A549 treated with GW870086 at 1 μM for 4 hours (cell line): Measurements from ENCODE around the gene SLC38A7. TPM values are rescaled to one million over a fixed set of nuclear protein-coding genes. Genes with fewer than 3 reads are reported as not detected.

Experiments
- total RNA-seq: library from RNA; stranded (reverse); fragments of 200-300 nt; extraction: Qiagen RNA extraction; gene quantifications from 5 replicates; pipeline ENCODE4 v1.2.3, GENCODE V29; 2022; ENCODE audit warnings: low read depth

SLC38A7 gene, protein sequence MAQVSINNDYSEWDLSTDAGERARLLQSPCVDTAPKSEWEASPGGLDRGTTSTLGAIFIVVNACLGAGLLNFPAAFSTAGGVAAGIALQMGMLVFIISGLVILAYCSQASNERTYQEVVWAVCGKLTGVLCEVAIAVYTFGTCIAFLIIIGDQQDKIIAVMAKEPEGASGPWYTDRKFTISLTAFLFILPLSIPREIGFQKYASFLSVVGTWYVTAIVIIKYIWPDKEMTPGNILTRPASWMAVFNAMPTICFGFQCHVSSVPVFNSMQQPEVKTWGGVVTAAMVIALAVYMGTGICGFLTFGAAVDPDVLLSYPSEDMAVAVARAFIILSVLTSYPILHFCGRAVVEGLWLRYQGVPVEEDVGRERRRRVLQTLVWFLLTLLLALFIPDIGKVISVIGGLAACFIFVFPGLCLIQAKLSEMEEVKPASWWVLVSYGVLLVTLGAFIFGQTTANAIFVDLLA
- total RNA-seq = 17.0 to 20.4 TPM (median 17.9 TPM) in 5 replicates

DNA sequence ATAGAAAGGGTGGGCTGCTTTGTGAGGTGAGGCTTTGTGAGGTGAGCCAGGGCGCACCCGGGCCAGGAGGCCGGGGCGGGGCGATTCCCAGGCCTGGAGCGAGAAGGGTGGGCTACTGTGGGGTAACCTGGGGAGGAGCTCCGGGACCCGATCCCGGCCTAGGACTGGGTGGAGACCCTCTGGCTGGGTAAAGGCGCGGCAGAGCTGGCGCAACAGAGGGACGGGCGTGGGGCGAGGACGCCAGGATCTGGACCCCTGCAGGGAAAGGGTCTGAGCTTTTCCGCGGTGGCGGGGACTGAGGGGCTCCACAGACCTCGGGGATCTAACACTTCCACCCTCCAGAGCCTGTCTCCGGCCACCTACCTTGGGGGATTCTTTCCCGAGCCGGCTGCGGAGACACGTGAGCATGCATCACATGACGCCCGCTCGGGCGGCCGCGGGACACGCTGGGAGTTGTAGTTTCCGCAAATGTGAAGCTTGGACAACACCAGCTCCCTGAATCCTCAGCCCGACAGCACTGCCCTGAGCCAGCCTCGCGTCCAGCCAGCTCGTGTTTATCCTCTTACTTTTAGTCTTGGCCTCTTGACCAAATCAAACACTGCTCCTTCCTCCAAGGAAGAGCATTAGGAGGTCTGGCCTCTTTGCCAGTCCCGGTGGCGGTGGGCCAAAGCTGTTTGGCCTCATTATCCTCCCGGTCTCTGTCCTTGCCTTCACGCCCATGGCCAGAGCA is at the start of gene SLC38A7:
Gene SLC38A7 (minus strand): TSS at position 417 of the 730 bp plus-strand sequence. CDS start 4,644 bp downstream, outside the sequence.

DNA sequence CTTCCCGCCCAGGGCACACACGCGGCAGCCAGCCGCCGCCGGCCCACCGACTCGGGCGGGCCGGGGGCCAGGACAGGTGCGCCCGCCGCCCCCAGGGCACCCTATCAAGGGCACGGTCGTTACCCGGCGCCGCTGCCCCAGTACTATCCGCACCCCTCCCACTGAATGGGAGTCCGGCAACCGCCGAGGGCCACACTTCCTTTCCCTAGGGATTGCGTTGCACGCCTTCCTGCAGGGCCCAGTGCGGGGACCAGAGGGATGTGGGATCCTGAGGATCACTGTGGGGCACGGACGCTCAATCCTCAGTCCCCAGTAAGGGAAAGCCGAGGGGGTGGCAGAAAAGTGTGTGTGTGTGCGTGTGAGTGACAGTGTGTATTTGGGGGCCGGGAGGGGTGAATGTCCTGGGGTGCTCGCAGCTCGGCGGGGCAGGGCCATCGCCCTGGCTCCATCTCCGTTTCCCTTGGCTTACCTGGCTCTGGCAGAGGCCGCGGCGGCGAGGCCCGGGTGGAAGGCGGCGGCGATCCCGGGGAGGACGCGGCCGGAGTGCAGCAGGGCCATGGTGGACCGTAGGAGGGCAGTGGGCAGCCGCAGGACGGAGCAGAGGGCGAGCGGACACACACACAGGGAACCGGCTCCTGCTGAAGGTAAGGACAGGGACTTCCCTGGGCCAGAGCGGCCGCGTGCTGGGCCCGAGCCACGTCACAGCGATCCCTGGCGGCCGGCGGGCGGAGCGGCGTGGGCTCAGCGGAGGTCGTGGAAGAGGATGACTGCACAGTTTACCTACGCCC is 49.3 kb upstream of the SLC38A7 start, which contains the start of gene GOT2:
Gene GOT2 (minus strand): TSS at position 646 of the 788 bp plus-strand sequence. CDS start 88 bp downstream, at position 558.

DNA sequence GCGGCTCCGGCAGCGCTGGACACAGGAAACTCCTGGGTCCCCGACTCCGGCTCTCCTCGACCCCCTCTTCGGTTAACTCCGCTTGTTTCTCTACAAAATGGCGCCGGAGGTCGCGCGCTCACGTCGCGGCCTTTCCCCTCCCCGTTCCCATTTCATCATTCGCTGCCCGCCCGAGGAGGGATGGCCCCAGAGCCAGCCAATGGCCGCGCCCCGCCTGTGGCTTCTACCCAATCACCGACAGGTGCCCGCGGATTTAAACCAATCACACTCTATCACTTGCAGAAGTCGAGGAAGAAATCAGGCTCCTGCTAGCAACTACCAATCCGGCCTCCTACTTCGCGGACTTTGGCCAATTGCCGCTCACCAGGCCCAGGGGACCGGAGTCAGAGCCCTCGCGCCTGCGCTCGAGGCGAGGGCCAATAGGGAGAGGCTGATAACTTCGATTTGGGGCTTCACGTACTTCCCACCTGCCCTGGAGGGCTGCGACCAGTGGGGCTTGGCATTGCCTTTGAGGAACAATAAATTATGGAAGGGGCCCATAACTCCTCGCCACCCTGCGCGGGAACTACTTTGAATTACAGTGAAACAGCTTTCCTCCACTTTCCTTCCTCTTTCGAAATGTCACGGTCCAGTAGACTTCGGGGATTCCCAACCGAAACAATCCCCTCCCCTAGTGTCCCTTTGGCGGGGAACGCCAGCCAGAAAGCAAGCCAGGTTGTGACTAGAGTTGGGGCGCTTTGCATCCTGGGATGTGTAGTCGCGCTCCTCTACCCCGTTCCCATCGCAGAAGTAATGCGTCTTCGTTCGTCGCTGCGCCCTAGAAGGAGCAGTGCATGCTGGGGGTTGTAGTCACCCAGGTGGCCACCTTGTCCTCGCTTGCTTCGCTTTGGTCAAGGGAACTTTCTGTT is 54.6 kb downstream of the SLC38A7 start, which contains the start of gene CNOT1:
Gene CNOT1 (minus strand): TSS at position 94 of the 908 bp plus-strand sequence. CDS start 30,489 bp downstream, outside the sequence.

Other genes with a start within 250 kb of the SLC38A7 start
- 26.7 to 33.0 TPM (median 31.0 TPM) in 5 replicates for gene NDRG4, start 184.6 kb downstream of the SLC38A7 start, total RNA-seq
- gene SETD6, start 169.3 kb downstream of the SLC38A7 start, total RNA-seq = 11.3 to 16.2 TPM (median 13.5 TPM) in 5 replicates
- 118 to 157 TPM (median 127 TPM) in 5 replicates for gene CNOT1, start 54.9 kb downstream of the SLC38A7 start, total RNA-seq
- gene GOT2, start 49.5 kb upstream of the SLC38A7 start, total RNA-seq = 167 to 186 TPM (median 179 TPM) in 5 replicates